ENCODE results near the gene PIWIL1.

The PIWIL1 gene

GRCh38 chr12:130336723-130337487, 782 bp upstream of the PIWIL1 start:
- no peak for DNase-seq (ENCODE audit: low read depth)

- DNase-seq (ENCODE audit: low read depth), result no peak
Measured at GRCh38 chr12:130338794-130339601, 1.3 kb downstream of the PIWIL1 start.

GRCh38 chr12:130339951-130340350, 2.3 kb downstream of the PIWIL1 start:
- no peak for DNase-seq (ENCODE audit: low read depth)

DNA sequence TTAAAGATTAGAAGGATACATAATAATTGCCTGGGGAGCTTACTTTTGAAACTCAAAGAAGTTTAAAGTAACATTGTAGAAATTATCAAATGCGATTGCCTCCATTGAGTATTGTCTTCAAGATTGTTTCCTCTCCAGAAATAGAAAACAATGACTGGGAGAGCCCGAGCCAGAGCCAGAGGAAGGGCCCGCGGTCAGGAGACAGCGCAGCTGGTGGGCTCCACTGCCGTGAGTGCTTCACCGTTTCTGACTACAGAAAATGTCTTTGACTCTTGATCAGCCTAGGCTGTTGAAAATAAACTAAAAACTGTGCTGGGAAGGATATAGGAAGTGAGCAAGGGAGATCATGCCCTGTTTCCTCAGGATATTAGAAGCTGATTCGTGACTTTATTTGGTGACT, 4.8 kb downstream of the PIWIL1 start:
- DNase-seq (ENCODE audit: low read depth), result no peak

GRCh38 chr12:130342842-130343241, 5.2 kb downstream of the PIWIL1 start:
- DNase-seq (ENCODE audit: low read depth), result no peak

- DNase-seq (ENCODE audit: low read depth), result no peak
Measured at GRCh38 chr12:130344529-130344928, 6.8 kb downstream of the PIWIL1 start.

- no peak for DNase-seq (ENCODE audit: low read depth)
Measured at GRCh38 chr12:130345292-130345691, 7.6 kb downstream of the PIWIL1 start.

- DNase-seq (ENCODE audit: low read depth), result no peak
Measured at GRCh38 chr12:130347588-130347987, 9.9 kb downstream of the PIWIL1 start.

DNA sequence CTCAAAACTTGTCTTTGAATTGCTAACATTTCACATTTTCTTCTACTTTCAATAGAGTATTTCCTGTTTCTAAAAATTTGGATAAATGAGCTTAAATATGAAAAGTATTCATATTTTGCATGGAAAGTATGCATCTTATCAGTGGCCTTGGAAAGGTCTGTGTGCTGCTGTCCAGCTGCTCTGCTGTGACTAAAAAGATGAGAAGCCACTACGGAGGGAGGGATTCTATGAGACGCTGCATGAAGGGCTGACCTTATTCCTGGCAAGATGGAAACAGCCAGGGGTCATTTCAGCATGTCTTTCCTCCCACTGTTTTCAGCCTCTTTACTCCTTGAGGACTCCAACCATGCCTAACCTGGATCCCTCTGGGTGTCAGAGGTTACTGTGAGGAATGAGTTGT, 13.0 kb downstream of the PIWIL1 start:
- no peak for DNase-seq (ENCODE audit: low read depth)

DNA sequence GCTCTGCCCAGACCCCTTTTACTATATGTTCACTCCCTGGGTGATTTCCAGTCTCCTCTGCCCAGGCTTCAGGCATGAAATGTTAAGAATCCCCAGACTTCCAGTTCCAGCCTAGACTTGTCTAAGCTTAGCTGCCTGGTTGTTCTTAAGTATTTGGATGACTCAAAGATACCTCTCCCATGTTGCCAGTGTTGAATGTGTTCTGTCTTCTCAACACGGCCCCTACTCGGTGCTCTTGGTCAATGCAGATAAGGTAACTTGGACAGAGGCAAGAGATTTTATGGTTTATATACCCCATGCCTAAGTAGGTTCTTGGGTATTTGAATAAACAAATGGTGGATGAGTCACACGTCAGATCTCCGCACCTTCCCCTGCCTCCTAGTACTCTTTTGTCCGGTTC, 13.6 kb downstream of the PIWIL1 start:
- no peak for DNase-seq (ENCODE audit: low read depth)

DNA sequence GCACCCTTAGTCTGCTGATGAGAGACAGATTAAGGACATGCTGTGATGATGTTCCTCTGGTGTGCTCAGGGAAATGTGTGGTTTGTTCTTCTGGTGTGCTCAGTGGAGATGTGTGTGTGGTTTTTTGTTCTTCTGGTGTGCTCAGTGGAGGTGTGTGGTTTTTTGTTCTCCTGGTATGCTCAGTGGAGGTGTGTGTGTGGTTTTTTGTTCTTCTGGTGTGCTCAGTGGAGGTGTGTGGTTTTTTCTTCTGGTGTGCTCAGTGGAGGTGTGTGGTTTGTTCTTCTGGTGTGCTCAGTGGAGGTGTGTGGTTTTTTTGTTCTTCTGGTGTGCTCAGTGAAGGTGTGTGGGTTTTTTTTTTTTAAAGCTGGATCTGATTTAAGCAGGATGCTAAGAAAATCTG, 15.4 kb downstream of the PIWIL1 start:
- no peak for DNase-seq (ENCODE audit: low read depth)

DNA sequence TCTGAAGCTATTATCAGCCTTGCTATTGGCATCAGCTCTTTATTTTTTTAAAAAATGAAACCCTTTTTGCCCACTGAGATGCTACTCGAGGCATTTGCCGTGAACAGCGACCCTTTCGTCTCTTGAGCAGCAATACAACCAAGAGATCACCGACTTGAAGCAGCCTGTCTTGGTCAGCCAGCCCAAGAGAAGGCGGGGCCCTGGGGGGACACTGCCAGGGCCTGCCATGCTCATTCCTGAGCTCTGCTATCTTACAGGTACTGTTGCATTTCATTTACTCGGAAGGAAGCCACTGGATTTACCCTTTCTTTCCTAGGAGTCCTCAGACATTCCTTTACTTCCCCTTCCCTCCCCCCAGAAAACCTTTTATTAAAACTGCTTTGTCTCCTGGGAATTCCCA, 16.7 kb downstream of the PIWIL1 start:
- DNase-seq (ENCODE audit: low read depth), result no peak

GRCh38 chr12:130356222-130356621, 18.5 kb downstream of the PIWIL1 start:
- DNase-seq (ENCODE audit: low read depth), result no peak

DNA sequence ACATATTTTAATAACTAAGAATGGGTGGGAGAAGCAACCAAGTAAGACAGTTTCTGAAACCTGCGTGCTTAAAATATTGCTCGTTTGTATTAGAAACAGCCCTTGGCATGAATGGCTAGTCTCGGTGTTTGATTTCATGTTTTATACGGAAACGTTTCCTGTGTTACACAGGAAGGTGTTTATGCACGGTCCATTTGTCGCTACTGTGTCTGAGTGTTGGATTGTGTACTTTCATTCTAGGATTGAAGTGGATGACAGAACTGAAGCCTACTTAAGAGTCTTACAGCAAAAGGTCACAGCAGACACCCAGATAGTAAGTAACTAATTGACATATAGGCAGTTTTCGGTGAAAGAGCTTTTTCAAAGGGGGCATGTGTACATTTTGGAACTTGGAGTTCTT, 19.6 kb downstream of the PIWIL1 start:
- DNase-seq (ENCODE audit: low read depth), result no peak

- no peak for DNase-seq (ENCODE audit: low read depth)
Measured at GRCh38 chr12:130357729-130358330, 20.1 kb downstream of the PIWIL1 start.

DNA sequence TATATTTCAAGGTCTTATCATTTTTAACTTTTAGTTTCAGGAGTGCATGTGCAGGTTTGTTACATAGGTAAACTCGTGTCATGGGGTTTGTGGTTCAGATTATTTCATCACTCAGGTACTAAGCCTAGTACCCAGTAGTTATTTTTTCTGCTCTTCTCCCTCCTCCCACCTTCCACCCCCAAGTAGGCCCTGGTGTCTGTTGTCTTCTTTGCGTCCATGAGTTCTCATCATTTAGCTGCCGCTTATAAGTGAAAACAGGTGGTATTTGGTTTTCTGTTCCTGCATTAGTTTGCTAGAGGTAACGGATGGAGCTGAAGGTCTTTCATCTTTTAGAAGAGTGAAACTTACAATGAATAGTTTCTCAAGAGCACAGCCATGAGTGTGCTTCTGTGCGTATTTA, 24.4 kb downstream of the PIWIL1 start:
- no peak for DNase-seq (ENCODE audit: low read depth)

DNA sequence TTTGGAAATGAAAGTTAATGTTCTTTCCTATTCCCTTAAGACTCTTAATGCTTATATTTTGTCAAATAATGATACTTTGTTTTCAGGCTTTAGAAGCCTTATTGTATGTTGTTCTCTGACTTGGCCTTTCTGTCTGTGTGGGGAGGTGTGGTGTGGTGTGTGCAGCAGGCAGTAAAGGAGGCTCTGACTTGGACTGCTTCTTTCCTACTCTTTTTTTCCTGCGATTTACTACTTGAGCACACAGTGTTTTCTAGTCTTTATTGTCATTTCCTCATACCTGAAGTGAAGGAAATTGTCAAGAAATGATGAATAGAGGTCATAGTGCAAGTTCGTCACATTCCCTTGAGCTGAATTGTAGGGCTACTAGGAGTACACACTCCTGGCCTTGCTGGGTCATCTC, 26.9 kb downstream of the PIWIL1 start:
- no peak for DNase-seq (ENCODE audit: low read depth)

DNA sequence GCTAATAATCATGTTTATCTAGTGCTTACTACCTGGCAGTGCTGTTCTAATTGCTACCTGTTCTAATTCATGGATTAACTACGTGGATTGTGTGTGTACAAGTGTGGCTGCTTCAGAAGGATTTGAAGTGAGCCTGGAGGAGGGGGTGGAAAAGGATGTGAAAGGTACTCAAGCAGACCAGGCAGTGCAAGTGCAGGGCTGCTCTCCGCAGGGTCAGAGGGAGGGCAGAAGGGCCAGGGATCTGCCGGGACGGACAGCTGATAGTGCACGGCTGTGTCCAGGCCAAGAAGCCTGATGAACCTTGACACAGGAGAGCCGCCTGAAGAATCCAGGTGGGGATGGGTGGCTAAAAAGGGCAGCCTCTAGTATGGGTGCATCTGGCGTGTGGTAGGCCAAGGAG, 28.5 kb downstream of the PIWIL1 start:
- DNase-seq (ENCODE audit: low read depth), result no peak

DNA sequence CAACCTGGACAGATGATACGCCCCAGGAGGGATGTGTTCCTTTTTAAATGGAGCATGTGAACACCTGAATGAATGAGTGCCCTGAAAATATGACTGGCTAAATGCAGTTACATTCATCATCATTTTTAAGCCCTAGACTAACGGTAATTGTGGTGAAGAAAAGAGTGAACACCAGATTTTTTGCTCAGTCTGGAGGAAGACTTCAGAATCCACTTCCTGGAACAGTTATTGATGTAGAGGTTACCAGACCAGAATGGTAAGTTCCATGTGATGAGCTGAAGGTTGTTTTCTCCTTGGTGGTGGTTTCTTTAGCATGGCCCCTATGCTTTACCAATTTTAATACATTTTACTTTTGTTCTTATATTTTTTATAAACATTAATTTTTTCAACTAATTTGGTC, 29.3 kb downstream of the PIWIL1 start:
- no peak for DNase-seq (ENCODE audit: low read depth)

DNA sequence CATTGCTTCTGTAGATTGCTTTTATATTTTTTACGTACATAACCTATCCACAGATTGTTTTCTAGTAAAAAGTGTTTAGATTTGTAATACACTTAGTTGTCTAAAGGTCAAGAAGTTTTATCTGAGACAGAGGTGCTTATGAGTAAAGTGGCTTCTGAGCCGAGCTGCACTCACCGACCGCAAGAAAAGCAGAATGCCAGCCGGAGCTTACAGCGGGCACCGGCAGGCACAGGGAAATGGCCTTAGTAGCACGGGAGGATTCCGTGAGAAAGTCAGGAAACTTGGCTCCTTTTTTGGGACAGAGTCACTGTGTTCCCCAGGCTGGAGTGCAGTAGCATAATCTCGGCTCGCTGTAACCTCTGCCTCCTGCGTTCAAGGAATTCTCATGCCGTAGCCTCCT, 29.8 kb downstream of the PIWIL1 start:
- no peak for DNase-seq (ENCODE audit: low read depth)

GRCh38 chr12:130369816-130370215, 32.1 kb downstream of the PIWIL1 start:
- no peak for DNase-seq (ENCODE audit: low read depth)

DNA sequence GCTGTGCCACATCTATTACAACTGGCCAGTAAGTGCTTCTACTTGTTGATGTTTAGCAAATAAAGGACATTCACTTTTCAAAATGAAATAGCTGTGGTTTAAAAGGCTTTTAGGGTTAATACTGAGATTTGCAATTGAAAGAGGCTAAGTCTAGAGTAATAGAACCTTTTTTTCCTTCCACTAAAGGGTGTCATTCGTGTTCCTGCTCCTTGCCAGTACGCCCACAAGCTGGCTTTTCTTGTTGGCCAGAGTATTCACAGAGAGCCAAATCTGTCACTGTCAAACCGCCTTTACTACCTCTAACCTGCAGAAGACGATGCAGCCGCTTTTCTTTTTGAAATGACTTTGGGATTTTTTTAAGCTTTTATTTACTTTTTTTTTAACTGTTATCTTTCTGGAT, 33.6 kb downstream of the PIWIL1 start:
- DNase-seq (ENCODE audit: low read depth), result no peak

DNA sequence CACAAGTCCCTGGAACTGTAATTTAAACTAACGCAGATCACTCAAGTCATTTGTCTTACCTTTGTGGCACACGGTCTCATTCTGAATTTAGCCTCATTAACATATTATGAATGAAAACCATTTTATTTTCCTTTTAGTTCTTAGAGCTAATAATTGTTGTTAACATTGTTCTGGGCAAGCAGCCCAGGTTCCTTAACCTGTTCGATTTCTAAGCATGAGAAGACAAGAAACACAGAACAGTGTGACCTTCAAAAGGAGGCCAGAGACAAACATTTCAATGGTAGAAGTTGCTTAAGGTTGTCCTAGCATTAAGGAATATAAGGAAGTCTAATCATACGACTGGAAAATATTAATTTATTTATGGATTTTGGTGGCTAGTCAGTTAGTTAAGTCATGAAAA, 35.2 kb downstream of the PIWIL1 start:
- DNase-seq (ENCODE audit: low read depth), result no peak
